Measurements from ENCODE around the gene APOA4.
A peak's percentile ranks its signal among the peaks of the same experiment; 100 is the strongest.

- TF ChIP-seq, protein P1, sequence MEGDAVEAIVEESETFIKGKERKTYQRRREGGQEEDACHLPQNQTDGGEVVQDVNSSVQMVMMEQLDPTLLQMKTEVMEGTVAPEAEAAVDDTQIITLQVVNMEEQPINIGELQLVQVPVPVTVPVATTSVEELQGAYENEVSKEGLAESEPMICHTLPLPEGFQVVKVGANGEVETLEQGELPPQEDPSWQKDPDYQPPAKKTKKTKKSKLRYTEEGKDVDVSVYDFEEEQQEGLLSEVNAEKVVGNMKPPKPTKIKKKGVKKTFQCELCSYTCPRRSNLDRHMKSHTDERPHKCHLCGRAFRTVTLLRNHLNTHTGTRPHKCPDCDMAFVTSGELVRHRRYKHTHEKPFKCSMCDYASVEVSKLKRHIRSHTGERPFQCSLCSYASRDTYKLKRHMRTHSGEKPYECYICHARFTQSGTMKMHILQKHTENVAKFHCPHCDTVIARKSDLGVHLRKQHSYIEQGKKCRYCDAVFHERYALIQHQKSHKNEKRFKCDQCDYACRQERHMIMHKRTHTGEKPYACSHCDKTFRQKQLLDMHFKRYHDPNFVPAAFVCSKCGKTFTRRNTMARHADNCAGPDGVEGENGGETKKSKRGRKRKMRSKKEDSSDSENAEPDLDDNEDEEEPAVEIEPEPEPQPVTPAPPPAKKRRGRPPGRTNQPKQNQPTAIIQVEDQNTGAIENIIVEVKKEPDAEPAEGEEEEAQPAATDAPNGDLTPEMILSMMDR (CRISPR knock-in tag; IDR thresholded peaks at IDR 0.05), result no peak
- peak; percentile 76 for TF ChIP-seq MED8 (CRISPR knock-in tag; IDR thresholded peaks at IDR 0.05; ENCODE audit: insufficient replicate concordance)
- no peak for TF ChIP-seq MYNN (CRISPR knock-in tag; IDR thresholded peaks at IDR 0.05; ENCODE audit: low read depth)
- TF ChIP-seq REST (IDR thresholded peaks at IDR 0.05; ENCODE audit: borderline replicate concordance in 1 of 2, low read depth in 1 of 2, low read length in 2 of 2), result no peak
- TF ChIP-seq SIN3A (IDR thresholded peaks at IDR 0.05; ENCODE audit: borderline replicate concordance, low read depth, low read length), result no peak
- no peak for TF ChIP-seq ZBTB39 (CRISPR knock-in tag; IDR thresholded peaks at IDR 0.05)
- TF ChIP-seq, protein P2, sequence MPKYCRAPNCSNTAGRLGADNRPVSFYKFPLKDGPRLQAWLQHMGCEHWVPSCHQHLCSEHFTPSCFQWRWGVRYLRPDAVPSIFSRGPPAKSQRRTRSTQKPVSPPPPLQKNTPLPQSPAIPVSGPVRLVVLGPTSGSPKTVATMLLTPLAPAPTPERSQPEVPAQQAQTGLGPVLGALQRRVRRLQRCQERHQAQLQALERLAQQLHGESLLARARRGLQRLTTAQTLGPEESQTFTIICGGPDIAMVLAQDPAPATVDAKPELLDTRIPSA (CRISPR knock-in tag; IDR thresholded peaks at IDR 0.05; ENCODE audit: borderline replicate concordance), result no peak
- TF ChIP-seq ZNF24 (IDR thresholded peaks at IDR 0.05), result no peak
- TF ChIP-seq, protein P3, sequence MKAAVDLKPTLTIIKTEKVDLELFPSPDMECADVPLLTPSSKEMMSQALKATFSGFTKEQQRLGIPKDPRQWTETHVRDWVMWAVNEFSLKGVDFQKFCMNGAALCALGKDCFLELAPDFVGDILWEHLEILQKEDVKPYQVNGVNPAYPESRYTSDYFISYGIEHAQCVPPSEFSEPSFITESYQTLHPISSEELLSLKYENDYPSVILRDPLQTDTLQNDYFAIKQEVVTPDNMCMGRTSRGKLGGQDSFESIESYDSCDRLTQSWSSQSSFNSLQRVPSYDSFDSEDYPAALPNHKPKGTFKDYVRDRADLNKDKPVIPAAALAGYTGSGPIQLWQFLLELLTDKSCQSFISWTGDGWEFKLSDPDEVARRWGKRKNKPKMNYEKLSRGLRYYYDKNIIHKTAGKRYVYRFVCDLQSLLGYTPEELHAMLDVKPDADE (CRISPR knock-in tag; IDR thresholded peaks at IDR 0.05), result no peak
Measured at GRCh38 chr11:116840746-116841296, 17.7 kb upstream of the APOA4 start.

Measured in HepG2 (cell line).